CD14-positive monocyte (primary cell): ENCODE data around the gene UNC13C. TPM values are rescaled to one million over a fixed set of nuclear protein-coding genes. Genes with fewer than 3 reads are reported as not detected.

ENCODE experiments used
- DNase-seq, 3 donors: peaks; one replicate each; pipeline ENCODE4 v3.0.0-alpha.2; 2011 to 2022
- H2AFZ ChIP-seq: 2 replicates; pipeline ENCODE4 v1.6.0; 2012; ENCODE audit warnings: mild to moderate bottlenecking, low read depth, low read length, inconsistent platforms; ENCODE audit not compliant: insufficient read depth, poor library complexity, severe bottlenecking
- H3K27ac ChIP-seq, 2 donors: 1 replicate in 1 of 2; 2 replicates in 1 of 2; pipeline ENCODE4 v1.5.1; 2012 to 2013; ENCODE audit warnings: low read length in 2 of 2, control low read depth in 1 of 2, inconsistent platforms in 1 of 2, low read depth in 1 of 2, mild to moderate bottlenecking in 1 of 2
- H3K27me3 ChIP-seq, 2 donors: one replicate each; pipeline versions ENCODE4 v1.6.0 to v1.6.1; 2011 to 2013; ENCODE audit warnings: low read length in 2 of 2; ENCODE audit not compliant: control insufficient read depth in 2 of 2, insufficient read depth in 2 of 2
- H3K36me3 ChIP-seq, 2 donors: replicated peaks in 1 of 2; 1 replicate in 1 of 2; 2 replicates in 1 of 2; pipeline versions ENCODE4 v1.5.1 to v1.6.1; 2012 to 2013; ENCODE audit warnings: low read length in 2 of 2, control low read depth in 1 of 2, inconsistent platforms in 1 of 2, mild to moderate bottlenecking in 1 of 2; ENCODE audit not compliant: insufficient read depth in 2 of 2, control insufficient read depth in 1 of 2
- H3K4me1 ChIP-seq, 2 donors: 1 replicate in 1 of 2; 2 replicates in 1 of 2; pipeline versions ENCODE4 v1.5.1 to v1.6.1; 2012 to 2013; ENCODE audit warnings: low read length in 2 of 2, control low read depth in 1 of 2, inconsistent platforms in 1 of 2, mild to moderate bottlenecking in 1 of 2, moderate library complexity in 1 of 2; ENCODE audit not compliant: insufficient read depth in 2 of 2, control insufficient read depth in 1 of 2
- H3K4me2 ChIP-seq: replicated peaks from 2 replicates; pipeline ENCODE3; 2012; ENCODE audit warnings: low read length, moderate library complexity, mild to moderate bottlenecking; ENCODE audit not compliant: poor library complexity, severe bottlenecking; ENCODE audit errors: extremely low read depth
- H3K4me3 ChIP-seq, 3 experiments: fragments of 200-600 bp in 1 of 3; sonication (generic) in 1 of 3; replicated peaks in 1 of 3; 1 replicate in 2 of 3; 2 replicates in 1 of 3; pipeline ENCODE4 v1.5.1; 2011 to 2013; ENCODE audit warnings: low read length in 3 of 3, mild to moderate bottlenecking in 3 of 3, control low read depth in 2 of 3, low read depth in 2 of 3, inconsistent platforms in 1 of 3, moderate library complexity in 1 of 3
- H3K79me2 ChIP-seq: 2 replicates; pipeline ENCODE4 v1.6.0; 2012; ENCODE audit warnings: mild to moderate bottlenecking, control low read depth, inconsistent platforms, low read length, moderate library complexity; ENCODE audit not compliant: insufficient read depth
- H3K9ac ChIP-seq: 2 replicates; pipeline ENCODE4 v1.6.0; 2017; ENCODE audit warnings: low read length, mild to moderate bottlenecking; ENCODE audit not compliant: insufficient read depth, poor library complexity, severe bottlenecking
- H3K9me3 ChIP-seq, 2 donors: replicated peaks in 1 of 2; 1 replicate in 1 of 2; 2 replicates in 1 of 2; pipeline versions ENCODE4 v1.5.1 to v1.6.1; 2012 to 2013; ENCODE audit warnings: low read length in 2 of 2, control low read depth in 1 of 2; ENCODE audit not compliant: control insufficient read depth in 1 of 2, insufficient read depth in 1 of 2
- H4K20me1 ChIP-seq: 2 replicates; pipeline ENCODE4 v1.6.0; 2012; ENCODE audit warnings: mild to moderate bottlenecking, low read length, control low read depth, moderate library complexity; ENCODE audit not compliant: insufficient read depth
- H3K27ac Mint-ChIP-seq, 7 donors: one replicate each; pipeline ENCODE4 v1.8.0; 2020; ENCODE audit warnings: mild to moderate bottlenecking in 7 of 7, mixed read lengths in 7 of 7, moderate library complexity in 6 of 7, inconsistent platforms in 2 of 7
- H3K27me3 Mint-ChIP-seq, 3 donors: one replicate each; pipeline ENCODE4 v1.8.0; 2021 to 2022; ENCODE audit warnings: low read depth in 3 of 3, mild to moderate bottlenecking in 3 of 3, mixed read lengths in 3 of 3, moderate library complexity in 3 of 3, inconsistent platforms in 1 of 3
- H3K36me3 Mint-ChIP-seq, 2 donors: one replicate each; pipeline ENCODE4 v1.8.0; 2020; ENCODE audit warnings: mixed read lengths in 2 of 2, inconsistent platforms in 1 of 2, mild to moderate bottlenecking in 1 of 2
- H3K4me1 Mint-ChIP-seq: one replicate; pipeline ENCODE4 v1.8.0; 2020; ENCODE audit warnings: mild to moderate bottlenecking, mixed read lengths
- H3K4me3 Mint-ChIP-seq, 2 donors: one replicate each; pipeline ENCODE4 v1.8.0; 2020; ENCODE audit warnings: mild to moderate bottlenecking in 2 of 2, mixed read lengths in 2 of 2, moderate library complexity in 1 of 2
- H3K9me3 Mint-ChIP-seq, 7 donors: one replicate each; pipeline ENCODE4 v1.8.0; 2020 to 2022; ENCODE audit warnings: mixed read lengths in 7 of 7, mild to moderate bottlenecking in 6 of 7, moderate library complexity in 6 of 7, inconsistent platforms in 2 of 7
- WGBS: methylation state at CpG from one replicate; pipeline ENCODE4 v1.1.5; 2013; ENCODE audit warnings: missing lambda C conversion rate; ENCODE audit not compliant: insufficient coverage; 5-methylcytosine and 5-hydroxymethylcytosine counted together
- intact Hi-C, 2 donors: fragments of 100-400 bp; cut with micrococcal nuclease; formaldehyde crosslinking; loops; one replicate each; pipeline versions ENCODE4 v1.15.0 to v1.15.1; 2023
- polyA plus RNA-seq, 3 donors: library from polyadenylated mRNA; depleted of rRNA in 1 of 3; unstranded in 2 of 3; stranded (reverse) in 1 of 3; fragments of 300-500 nt in 2 of 3; fragments of >200 nt in 1 of 3; fragmentation: Illumina TruSeq in 2 of 3; gene quantifications; 1 replicate in 2 of 3; 2 replicates in 1 of 3; pipeline ENCODE4 v1.2.3, GENCODE V29; 2012 to 2021
- TF ChIP-seq, protein P1 (sequence below): fragments of 200-600 bp; IDR thresholded peaks from one replicate; pipeline ENCODE4 v1.8.0; 2022; ENCODE audit warnings: antibody characterized with exemption, mild to moderate bottlenecking

UNC13C gene
- polyA plus RNA-seq, 3 donors: not detected

DNA sequence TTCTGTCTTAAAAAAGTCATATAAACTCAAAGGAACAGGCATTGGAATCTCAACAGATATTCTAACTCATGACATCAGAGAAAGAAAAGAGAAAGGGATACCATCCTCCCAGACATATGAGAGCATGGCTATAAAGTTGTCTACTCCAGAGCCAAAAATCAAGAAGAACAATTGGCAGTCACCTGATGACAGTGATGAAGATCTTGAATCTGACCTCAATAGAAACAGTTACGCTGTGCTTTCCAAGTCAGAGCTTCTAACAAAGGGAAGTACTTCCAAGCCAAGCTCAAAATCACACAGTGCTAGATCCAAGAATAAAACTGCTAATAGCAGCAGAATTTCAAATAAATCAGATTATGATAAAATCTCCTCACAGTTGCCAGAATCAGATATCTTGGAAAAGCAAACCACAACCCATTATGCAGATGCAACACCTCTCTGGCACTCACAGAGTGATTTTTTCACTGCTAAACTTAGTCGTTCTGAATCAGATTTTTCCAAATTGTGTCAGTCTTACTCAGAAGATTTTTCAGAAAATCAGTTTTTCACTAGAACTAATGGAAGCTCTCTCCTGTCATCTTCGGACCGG is 35.9 kb downstream of the UNC13C start:
- Histone ChIP-seq H3K79me2 (no peaks in the 10 kb centered on the region), H3K4me3 (no peak overlapping the region), H3K27me3 (no peaks in the 10 kb centered on the region), H3K9me3 (peaks cover 0 to 6% of the 10 kb centered on the region in 2 donors), H3K4me1 (no peaks in the 10 kb centered on the region), H3K4me2 (no peak overlapping the region), H3K36me3 (no peaks in the 10 kb centered on the region), H4K20me1 (no peaks in the 10 kb centered on the region), H3K27ac (no peak overlapping the region), H3K9ac (no peak overlapping the region), H2AFZ (no peak overlapping the region)
- TF ChIP-seq, protein P1, sequence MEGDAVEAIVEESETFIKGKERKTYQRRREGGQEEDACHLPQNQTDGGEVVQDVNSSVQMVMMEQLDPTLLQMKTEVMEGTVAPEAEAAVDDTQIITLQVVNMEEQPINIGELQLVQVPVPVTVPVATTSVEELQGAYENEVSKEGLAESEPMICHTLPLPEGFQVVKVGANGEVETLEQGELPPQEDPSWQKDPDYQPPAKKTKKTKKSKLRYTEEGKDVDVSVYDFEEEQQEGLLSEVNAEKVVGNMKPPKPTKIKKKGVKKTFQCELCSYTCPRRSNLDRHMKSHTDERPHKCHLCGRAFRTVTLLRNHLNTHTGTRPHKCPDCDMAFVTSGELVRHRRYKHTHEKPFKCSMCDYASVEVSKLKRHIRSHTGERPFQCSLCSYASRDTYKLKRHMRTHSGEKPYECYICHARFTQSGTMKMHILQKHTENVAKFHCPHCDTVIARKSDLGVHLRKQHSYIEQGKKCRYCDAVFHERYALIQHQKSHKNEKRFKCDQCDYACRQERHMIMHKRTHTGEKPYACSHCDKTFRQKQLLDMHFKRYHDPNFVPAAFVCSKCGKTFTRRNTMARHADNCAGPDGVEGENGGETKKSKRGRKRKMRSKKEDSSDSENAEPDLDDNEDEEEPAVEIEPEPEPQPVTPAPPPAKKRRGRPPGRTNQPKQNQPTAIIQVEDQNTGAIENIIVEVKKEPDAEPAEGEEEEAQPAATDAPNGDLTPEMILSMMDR: no peak
- 90% methylated on average over 2 of the region's 4 CpGs for WGBS
- no peak overlapping the region for H3K4me3 Mint-ChIP-seq
- H3K4me1 Mint-ChIP-seq: no peaks in the 10 kb centered on the region
- peaks cover 2 to 8% (median 5%) of the 10 kb centered on the region in 7 donors for H3K9me3 Mint-ChIP-seq
- no peaks in the 10 kb centered on the region for H3K36me3 Mint-ChIP-seq
- intact Hi-C loops: no loop called here
- H3K27me3 Mint-ChIP-seq: peaks cover 0 to 2% (median 1%) of the 10 kb centered on the region in 3 donors
- H3K27ac Mint-ChIP-seq: no peak overlapping the region
- no peak for DNase-seq

DNA sequence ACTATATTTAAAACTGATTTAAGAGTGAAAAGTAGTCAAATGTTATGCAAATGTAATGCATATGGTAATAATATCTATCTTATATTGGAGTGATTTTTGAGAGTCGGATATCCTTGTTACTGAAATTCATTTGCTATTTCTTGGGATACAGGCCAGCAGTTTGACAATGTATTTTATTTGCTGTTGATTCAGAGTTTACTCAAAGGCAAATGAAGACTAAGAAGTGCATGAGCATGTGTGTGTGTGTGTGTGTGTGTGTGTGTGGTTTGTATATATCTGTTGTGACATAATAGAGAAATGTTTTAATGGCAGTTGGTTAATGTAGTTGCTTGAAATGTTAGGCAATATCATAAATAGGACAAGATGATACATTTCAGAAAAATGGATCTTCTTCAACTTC is 39.0 kb downstream of the UNC13C start:
- no peak overlapping the region for H3K9ac ChIP-seq
- WGBS: no CpG with 5 or more reads among the region's 1 CpG

More for the DNA sequence above, 39.0 kb downstream of the UNC13C start:
- peaks cover 2 to 12% (median 4%) of the 10 kb centered on the region in 7 donors for H3K9me3 Mint-ChIP-seq
- no peak overlapping the region for H3K4me3 Mint-ChIP-seq
- H3K27ac Mint-ChIP-seq: no peak overlapping the region
- Histone ChIP-seq H3K4me2 (no peak overlapping the region), H3K79me2 (no peaks in the 10 kb centered on the region), H3K4me1 (no peaks in the 10 kb centered on the region), H3K27me3 (no peaks in the 10 kb centered on the region), H3K9me3 (peaks cover 2 to 15% of the 10 kb centered on the region in 2 donors), H3K27ac (no peak overlapping the region), H3K36me3 (no peaks in the 10 kb centered on the region), H2AFZ (no peak overlapping the region), H3K4me3 (no peak overlapping the region), H4K20me1 (no peaks in the 10 kb centered on the region)
- peaks cover 1 to 2% (median 1%) of the 10 kb centered on the region in 3 donors for H3K27me3 Mint-ChIP-seq
- H3K36me3 Mint-ChIP-seq: no peaks in the 10 kb centered on the region
- H3K4me1 Mint-ChIP-seq: no peaks in the 10 kb centered on the region
- TF ChIP-seq, protein P1: no peak
- no peak for DNase-seq
- intact Hi-C loops: no loop called here
